Putamen (tissue), 1 donor: ENCODE data around the gene WASHC3.
"Not testable (repeated sequence)": the region's sequence is repeated elsewhere in the genome, so short reads cannot be mapped to it uniquely, and the experiment has no call there.

Source experiments
- DNase-seq: peaks from one replicate; pipeline ENCODE4 v3.0.0-alpha.2; 2016; ENCODE audit warnings: low spot score

Gene WASHC3

GRCh38 chr12:102050660-102051430, 10.9 kb downstream of the WASHC3 start:
- DNase-seq: no peak

DNA sequence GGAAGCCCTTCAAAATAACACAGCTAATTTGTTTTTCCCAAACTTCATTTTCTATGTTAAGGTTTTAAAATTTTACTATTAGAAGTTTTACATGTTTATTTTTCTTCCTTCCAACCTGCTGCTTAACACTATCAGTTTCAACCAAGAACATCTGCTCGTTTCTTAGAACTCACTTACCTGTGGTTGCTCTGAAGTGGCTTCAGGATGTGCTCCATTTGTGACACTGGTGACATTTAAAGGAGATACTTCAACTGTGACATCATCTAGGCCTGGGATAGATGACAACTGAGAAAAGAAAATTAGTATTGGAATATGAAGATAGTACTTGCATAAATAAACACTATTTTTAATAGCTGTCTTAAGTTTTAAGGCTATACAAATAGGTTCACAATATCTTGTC, 17.9 kb downstream of the WASHC3 start:
- DNase-seq: no peak

- DNase-seq: no peak
Observed at GRCh38 chr12:102033991-102034745, 27.6 kb downstream of the WASHC3 start.

GRCh38 chr12:102031852-102032251, 29.9 kb downstream of the WASHC3 start:
- no peak for DNase-seq

DNA sequence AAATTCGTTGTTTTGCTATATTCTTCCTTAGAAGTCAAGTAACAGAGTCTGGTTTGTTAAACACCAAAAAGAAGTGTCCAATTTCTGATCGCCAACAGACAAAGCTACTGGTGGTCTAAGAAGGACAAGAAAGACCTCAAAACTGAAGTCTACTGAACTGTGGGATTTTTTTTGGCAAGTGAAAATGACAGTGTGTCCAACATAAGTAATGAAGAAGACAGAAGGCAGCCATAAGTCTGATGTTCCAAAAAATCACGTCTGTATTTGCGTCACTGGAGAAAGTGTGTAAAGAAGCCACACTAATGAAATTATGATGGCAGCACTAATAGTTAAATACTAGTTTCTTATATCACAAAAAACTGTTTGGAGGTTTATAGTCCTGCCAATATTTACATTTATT, 32.6 kb downstream of the WASHC3 start:
- DNase-seq: no peak

DNA sequence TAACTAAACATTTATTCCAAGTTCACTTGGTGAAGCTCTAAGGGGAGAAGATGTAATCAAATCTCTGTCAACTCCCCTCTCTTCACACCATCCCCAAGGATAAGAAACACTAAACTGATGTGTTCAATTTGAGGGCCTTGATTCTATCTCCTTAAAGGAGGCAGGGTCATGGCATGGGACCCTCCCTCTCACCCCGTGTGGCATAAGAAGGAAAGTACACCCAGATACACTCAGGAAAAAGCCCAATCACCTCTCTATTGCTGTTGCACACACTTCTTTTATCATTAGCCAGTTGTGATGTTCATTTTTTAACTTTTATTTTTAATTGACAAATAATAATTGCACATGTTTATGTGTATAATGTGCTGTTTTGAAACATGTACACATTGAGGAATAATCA, 35.1 kb downstream of the WASHC3 start:
- no peak for DNase-seq

DNA sequence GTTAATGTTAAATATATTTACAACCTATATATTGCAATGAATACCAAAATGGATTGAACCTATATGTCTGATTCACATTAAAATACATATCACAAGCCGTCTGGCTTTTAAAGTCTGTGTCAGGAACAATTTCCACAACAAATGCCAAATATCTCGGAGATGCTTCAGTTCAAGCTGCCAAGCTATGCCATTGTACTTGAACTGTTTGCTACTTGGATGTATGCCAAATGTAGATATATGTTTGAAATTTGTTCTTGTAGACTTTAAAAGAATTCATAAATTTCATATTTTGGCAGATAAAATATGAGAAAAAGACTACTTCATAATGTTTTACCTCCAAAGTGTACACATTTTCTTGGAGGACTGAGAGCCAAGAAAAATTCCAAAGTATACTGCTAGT, 37.0 kb downstream of the WASHC3 start:
- no peak for DNase-seq

DNA sequence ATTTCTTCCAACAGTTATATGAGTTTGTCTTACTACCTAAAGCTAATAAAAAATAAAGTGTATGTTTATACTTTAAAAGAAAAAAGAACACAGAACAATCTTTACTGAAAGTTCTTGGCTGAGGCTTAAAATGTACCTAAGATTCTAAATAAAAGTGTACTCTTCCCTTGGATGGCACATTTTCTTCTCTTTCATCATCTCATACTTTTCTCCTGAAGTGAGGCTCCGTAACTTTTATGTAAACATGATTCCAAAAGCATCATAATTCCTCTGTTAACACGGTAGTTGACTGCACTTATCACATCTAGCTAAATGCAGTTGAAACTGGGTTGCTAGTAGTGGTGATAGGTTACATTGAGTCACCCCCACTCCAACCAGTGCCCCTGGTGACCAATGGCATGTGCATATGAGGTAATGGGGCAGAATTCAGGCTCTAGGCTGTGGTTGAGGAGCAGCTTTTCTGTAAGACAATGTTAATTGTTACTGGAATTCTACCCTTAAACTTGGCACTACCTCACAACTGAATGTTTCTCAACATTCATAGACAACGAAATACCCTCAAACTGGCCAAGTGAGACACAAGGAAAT, 38.4 kb downstream of the WASHC3 start:
- no peak for DNase-seq

GRCh38 chr12:102022286-102022685, 39.5 kb downstream of the WASHC3 start:
- DNase-seq: no peak

DNA sequence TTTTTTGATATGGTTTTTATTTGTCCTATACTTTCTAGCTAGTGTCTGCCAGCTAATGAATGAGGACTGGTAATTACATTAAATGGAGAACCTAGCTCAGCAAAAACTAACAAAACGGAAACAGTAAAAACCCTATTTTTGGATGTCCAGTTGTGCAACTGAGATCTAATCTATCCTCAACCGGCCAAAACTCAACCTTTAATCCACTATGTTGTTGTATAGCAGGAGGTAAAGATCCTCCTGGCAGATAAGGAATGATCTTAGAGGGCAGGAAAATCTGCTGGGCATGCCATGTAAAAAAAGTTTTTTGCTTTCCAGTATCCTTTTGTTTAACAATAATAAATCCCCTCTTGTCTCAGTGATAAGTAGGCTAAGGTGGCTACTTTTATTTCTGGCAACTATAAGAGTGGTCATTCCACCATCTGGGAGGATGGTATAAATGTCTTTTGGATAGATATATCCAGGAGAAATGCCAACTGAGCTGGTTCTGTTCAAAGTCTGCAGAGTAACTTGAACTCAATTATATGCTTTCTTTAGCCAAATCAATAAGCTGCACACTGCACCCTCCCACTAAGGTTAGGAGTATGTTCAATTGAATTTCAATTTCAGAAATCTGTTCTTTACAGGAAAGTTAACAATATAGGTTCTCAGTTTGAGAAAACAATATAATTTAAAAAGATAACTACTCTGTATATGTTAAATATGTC, 40.1 kb downstream of the WASHC3 start:
- no peak for DNase-seq

DNA sequence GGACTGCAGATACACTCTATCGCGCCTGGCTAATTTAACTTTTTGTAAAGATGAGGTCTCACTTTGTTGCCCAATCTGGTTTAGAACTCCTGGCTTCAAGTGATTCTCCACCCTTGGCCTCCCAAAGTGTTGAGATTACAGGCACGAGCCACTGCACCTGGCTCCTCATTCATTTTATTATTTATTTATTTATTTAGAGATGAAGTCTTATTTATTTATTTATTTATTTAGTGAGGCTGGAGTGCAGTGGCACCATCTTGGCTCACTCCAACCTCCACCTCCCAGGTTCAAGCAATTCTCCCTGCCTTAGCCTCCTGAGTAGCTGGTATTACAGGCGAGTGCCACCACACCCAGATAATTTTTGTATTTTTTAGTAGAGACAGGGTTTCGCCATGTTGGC, 43.2 kb downstream of the WASHC3 start:
- not testable (repeated sequence) for DNase-seq

DNA sequence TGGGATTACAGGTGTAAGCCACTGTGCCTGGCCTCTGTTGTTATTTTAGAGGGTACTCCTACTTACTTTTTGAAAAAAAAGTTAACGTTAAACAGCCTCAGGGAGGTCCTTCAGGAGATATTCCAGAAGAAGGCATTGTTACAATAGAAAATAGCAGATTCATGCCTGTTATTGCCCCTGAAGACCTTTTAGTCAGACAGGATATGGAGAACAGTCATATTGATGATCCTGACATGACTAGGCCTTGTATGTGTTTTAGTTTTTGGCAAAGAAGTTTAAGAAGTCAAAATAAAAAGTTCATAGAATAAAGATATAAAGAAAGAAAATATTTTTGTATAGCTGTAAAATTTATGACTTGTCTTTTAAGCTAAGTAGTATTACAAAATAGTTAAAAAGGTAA, 45.3 kb downstream of the WASHC3 start:
- no peak for DNase-seq

DNA sequence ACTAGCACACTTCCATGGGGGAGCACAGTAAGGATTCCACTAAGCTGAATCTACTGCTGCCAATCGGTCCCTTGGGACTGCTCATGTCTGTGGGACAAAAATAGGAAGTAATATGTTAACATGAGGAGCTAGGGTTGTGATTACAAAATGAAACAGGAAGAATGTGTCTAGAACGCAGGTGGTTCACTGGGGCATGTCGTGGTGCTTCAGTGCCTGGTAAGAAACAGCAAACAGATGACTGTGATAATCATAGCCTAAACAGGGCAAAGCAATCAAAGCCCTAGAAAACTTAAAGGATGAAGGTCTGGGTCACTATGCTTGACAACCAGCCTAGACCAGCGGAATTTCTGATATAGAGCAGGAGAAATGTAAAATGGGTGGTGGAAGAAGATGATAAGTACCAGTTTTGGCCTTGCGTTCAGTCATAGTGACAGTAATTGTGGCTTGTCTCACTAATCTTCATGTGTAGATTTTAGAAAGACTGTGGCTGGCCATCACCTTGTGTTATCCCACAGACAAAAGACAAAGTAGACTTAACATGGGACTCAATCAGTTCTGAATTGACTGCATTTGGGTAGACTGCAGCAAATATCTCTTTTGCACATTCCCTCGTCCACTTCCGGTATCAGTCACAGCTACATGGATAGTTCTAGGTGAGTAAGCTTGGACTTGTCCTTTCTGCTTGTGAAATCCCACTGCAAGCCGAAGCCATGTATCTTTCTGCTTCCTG, 51.4 kb downstream of the WASHC3 start:
- DNase-seq: no peak

DNA sequence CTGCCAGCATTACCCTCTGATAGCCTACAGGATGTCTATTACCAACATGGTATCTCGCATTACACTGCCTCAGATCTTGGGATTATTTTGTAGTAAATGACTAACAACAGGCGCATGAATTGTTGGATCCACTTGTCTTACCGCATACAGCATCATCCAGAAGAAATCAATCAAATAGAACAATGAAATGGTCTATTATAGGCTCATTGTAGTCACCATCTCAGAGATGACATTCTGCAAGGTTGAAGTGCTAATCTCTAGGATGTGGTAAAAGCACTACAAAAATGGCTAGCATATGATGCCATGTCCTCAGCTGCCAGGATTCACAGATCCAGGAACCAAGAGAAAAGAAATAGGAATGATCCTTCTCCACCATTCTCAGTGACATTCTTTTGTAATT, 52.0 kb downstream of the WASHC3 start:
- DNase-seq: no peak

- no peak for DNase-seq
Observed at GRCh38 chr12:102008615-102009126, 53.1 kb downstream of the WASHC3 start.

GRCh38 chr12:102005256-102005655, 56.5 kb downstream of the WASHC3 start:
- DNase-seq: no peak

- no peak for DNase-seq
Observed at GRCh38 chr12:101997102-101997501, 64.7 kb downstream of the WASHC3 start.

GRCh38 chr12:101995684-101996083, 66.1 kb downstream of the WASHC3 start:
- no peak for DNase-seq

- DNase-seq: no peak
Observed at GRCh38 chr12:101992091-101992490, 69.7 kb downstream of the WASHC3 start.

- DNase-seq: no peak
Observed at GRCh38 chr12:101982307-101982706, 79.5 kb downstream of the WASHC3 start.

- no peak for DNase-seq
Observed at GRCh38 chr12:101981868-101982267, 79.9 kb downstream of the WASHC3 start.

GRCh38 chr12:101968770-101969169, 93.0 kb downstream of the WASHC3 start:
- no peak for DNase-seq
